ENCODE results near the gene MTERF2. TPM values are rescaled to one million over a fixed set of nuclear protein-coding genes. Genes with fewer than 3 reads are reported as not detected.
A peak's percentile ranks its signal among the peaks of the same experiment; 100 is the strongest.

The MTERF2 gene
- polyA plus RNA-seq, 5 donors: 35.7 to 52.1 (median 43.4) TPM

- DNase-seq: peak; percentile 99
Observed at GRCh38 chr12:106955377-106956047, 31.4 kb downstream of the MTERF2 start, which contains the start of gene TMEM263. TSS of gene TMEM263 (plus strand) at chr12:106955907. CDS start at chr12:106967117, 11,210 bp downstream.

- peak in 1 of 2 donors; percentile 28 for DNase-seq
Observed at GRCh38 chr12:106954462-106955376, 32.2 kb downstream of the MTERF2 start.

GRCh38 chr12:106953352-106954250 lies 33.3 kb downstream of the MTERF2 start:
- DNase-seq: no peak

GRCh38 chr12:106950591-106950990 lies 36.4 kb downstream of the MTERF2 start:
- DNase-seq: no peak

GRCh38 chr12:106947461-106947860 lies 39.5 kb downstream of the MTERF2 start:
- no peak for DNase-seq

GRCh38 chr12:106945261-106945851 lies 41.6 kb downstream of the MTERF2 start:
- no peak for DNase-seq

GRCh38 chr12:106942775-106943174 lies 44.2 kb downstream of the MTERF2 start:
- no peak for DNase-seq

GRCh38 chr12:106941481-106942156 lies 45.3 kb downstream of the MTERF2 start:
- DNase-seq: no peak

- DNase-seq: no peak
Observed at GRCh38 chr12:106934277-106934676, 52.7 kb downstream of the MTERF2 start.

Other genes starting within 250 kb of the MTERF2 start
- 10 to 100 TPM; 17.1 to 27.1 (median 24.2) TPM for gene RIC8B, start 212.5 kb downstream of the MTERF2 start, polyA plus RNA-seq (ENCODE audit: insufficient read depth in 1 of 5, insufficient read length in 5 of 5, low replicate concordance in 1 of 5)
- gene TMEM263, start 31.2 kb downstream of the MTERF2 start, polyA plus RNA-seq (ENCODE audit: insufficient read depth in 1 of 5, insufficient read length in 5 of 5, low replicate concordance in 1 of 5): 10 to 100 TPM; 69.9 to 86.5 (median 84.1) TPM
- 10 to 100 TPM; 27.5 to 30.6 (median 28.0) TPM for gene CRY1, start 106.4 kb upstream of the MTERF2 start, polyA plus RNA-seq (ENCODE audit: insufficient read depth in 1 of 5, insufficient read length in 5 of 5, low replicate concordance in 1 of 5)